Osteocyte (in vitro differentiated cells): ENCODE measurements around the gene TMEM63C. TPM values are rescaled to one million over a fixed set of nuclear protein-coding genes. Genes with fewer than 3 reads are reported as not detected.

ENCODE experiments used
- DNase-seq: peaks from one replicate; pipeline ENCODE4 v3.0.0; 2021; ENCODE audit warnings: mixed read lengths; ENCODE audit not compliant: unreplicated experiment; ENCODE audit errors: extremely low spot score
- H3K27ac Mint-ChIP-seq: one replicate; pipeline ENCODE4 v1.8.0; 2021; ENCODE audit warnings: mild to moderate bottlenecking, mixed read lengths; ENCODE audit not compliant: unreplicated experiment
- H3K27me3 Mint-ChIP-seq: one replicate; pipeline ENCODE4 v1.8.0; 2021; ENCODE audit warnings: mixed read lengths; ENCODE audit not compliant: unreplicated experiment
- H3K36me3 Mint-ChIP-seq: one replicate; pipeline ENCODE4 v1.8.0; 2021; ENCODE audit warnings: mixed read lengths; ENCODE audit not compliant: unreplicated experiment
- H3K4me1 Mint-ChIP-seq: one replicate; pipeline ENCODE4 v1.8.0; 2021; ENCODE audit warnings: mixed read lengths; ENCODE audit not compliant: unreplicated experiment
- H3K4me3 Mint-ChIP-seq: one replicate; pipeline ENCODE4 v1.8.0; 2021; ENCODE audit warnings: mild to moderate bottlenecking, moderate library complexity, mixed read lengths; ENCODE audit not compliant: unreplicated experiment
- H3K9me3 Mint-ChIP-seq: one replicate; pipeline ENCODE4 v1.8.0; 2021; ENCODE audit warnings: mixed read lengths; ENCODE audit not compliant: unreplicated experiment
- total RNA-seq: library from RNA; stranded (reverse); gene quantifications from 2 replicates; pipeline ENCODE4 v1.2.1, GENCODE V29; 2021
- TF ChIP-seq, protein P1 (sequence below): fragments of 200-600 bp; sonication (generic); IDR thresholded peaks from 2 replicates; pipeline ENCODE4 v1.5.0; 2021; ENCODE audit warnings: antibody characterized with exemption, mild to moderate bottlenecking, moderate library complexity

The TMEM63C gene
- total RNA-seq, 1 donor from 2014 or later: 0.11 TPM

DNA sequence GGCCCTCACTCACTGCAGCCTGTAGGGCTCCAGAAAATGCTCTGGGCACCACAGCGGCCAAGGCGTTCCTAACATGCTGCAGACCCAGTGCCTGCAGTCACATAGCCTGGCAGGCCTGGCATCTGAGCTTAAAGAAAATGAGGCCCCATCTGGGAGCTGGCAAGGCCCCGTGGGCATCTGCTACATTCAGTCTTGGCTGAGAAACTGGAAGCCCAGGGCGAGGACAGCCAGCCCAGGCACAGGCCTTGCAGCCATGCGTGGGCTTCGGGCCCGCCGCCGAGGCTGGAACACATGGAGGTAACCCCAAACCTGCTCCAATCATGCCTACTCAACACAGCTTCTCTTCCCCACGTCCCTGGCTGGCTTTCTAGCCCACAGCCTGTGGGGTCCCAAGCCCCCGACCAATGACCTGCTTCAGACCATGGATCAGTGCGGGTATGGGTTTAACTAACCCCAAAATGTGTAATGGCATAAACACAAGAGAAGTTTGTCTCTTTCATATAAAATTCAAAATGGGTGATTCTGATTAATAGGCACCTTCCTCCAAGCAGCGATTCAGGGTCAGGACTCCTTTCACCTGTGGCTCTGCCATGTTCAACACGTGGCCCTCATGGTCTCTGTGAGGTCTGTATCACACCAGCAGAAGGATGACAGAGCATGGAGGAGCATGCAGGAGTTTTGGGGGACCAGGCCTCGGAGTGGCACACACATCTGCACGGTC is 83.0 kb downstream of the TMEM63C start:
- TF ChIP-seq, protein P1, sequence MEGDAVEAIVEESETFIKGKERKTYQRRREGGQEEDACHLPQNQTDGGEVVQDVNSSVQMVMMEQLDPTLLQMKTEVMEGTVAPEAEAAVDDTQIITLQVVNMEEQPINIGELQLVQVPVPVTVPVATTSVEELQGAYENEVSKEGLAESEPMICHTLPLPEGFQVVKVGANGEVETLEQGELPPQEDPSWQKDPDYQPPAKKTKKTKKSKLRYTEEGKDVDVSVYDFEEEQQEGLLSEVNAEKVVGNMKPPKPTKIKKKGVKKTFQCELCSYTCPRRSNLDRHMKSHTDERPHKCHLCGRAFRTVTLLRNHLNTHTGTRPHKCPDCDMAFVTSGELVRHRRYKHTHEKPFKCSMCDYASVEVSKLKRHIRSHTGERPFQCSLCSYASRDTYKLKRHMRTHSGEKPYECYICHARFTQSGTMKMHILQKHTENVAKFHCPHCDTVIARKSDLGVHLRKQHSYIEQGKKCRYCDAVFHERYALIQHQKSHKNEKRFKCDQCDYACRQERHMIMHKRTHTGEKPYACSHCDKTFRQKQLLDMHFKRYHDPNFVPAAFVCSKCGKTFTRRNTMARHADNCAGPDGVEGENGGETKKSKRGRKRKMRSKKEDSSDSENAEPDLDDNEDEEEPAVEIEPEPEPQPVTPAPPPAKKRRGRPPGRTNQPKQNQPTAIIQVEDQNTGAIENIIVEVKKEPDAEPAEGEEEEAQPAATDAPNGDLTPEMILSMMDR: no peak
- Mint-ChIP-seq H3K9me3 (peaks cover 3% of the 10 kb centered on the region), H3K36me3 (no peaks in the 10 kb centered on the region), H3K4me1 (no peaks in the 10 kb centered on the region), H3K4me3 (no peak overlapping the region), H3K27ac (no peak overlapping the region), H3K27me3 (peaks cover 34% of the 10 kb centered on the region)
- DNase-seq: no peak

DNA sequence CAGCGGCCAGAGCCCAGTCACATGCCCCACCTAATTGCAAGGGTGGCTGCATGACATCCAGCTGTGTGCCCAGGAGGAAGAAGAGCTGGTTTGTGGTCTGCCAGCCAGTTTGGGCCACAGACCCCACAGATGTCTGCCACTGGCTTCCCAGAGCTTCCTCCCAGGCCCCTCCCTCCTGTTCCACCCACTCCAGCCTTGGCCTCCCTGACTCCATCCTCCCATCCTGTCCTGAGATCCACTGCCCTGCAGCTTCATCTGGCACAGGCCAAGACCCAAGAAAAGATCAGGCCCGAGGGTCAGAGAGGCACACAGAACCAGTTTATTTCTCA is 83.6 kb downstream of the TMEM63C start:
- no peak for DNase-seq
- Mint-ChIP-seq H3K4me1 (no peaks in the 10 kb centered on the region), H3K27me3 (peaks cover 38% of the 10 kb centered on the region), H3K4me3 (no peak overlapping the region), H3K36me3 (no peaks in the 10 kb centered on the region), H3K9me3 (peaks cover 3% of the 10 kb centered on the region), H3K27ac (no peak overlapping the region)
- TF ChIP-seq, protein P1: no peak

DNA sequence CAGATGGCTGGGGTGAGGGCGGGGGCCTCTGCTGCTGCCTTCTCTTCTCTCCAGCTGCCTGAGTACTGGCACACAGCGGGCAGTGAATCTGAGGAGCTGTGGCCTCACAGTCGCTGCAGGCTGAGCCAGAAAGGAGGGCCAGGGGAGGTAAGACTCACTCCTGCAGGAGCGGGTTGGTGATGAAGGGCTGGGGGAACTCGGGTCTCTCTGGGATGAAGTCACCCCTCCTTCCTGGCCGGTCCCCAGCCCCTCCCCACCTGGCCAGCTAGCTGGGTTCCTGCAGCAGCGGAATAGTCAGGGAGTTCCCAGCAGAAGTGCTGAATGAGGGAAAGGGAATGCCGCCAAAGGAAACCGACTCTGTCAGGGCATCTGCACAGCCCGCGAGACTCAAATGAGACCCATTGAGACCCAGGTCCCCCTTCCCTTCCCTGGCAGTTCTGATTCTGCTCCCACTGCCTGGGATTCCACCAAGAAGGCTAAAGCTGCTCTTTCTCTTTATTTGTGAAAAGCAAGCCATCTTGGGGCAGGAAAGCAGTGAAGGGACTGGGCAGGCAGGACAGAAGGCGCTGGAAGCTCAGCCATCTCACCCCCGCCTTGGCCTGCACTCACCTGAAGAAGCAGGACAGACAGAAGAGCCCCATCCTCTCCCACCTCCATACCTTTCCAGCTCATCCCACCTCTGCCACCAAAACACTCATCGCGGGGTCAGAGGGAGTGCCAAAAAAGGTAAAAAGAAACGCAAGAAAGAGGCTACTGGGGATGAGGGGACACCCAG is 84.2 kb downstream of the TMEM63C start:
- peaks cover 3% of the 10 kb centered on the region for H3K9me3 Mint-ChIP-seq
- peaks cover 41% of the 10 kb centered on the region for H3K27me3 Mint-ChIP-seq
- TF ChIP-seq, protein P1: no peak
- no peaks in the 10 kb centered on the region for H3K36me3 Mint-ChIP-seq
- H3K4me3 Mint-ChIP-seq: no peak overlapping the region
- no peak overlapping the region for H3K27ac Mint-ChIP-seq
- no peak for DNase-seq
- H3K4me1 Mint-ChIP-seq: no peaks in the 10 kb centered on the region

DNA sequence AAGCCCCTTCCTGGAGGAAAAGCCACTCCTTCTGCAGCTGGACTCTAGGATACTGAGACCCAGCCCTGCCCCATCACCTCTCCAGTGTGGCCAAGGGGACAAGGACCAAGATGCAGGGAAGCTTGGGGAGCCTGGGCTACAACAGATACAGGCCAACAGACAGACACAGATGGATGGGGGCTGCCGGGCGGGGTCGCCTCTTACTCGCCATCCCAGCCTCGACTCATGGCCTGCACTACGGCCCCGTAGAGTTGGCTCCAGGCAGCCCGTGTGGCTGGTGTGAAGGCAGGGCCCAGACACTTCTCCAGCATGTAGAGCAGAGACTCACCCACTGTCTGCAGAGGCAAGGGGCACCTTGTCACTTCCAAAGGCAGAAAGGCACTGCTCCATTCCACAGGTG is 84.7 kb downstream of the TMEM63C start:
- Mint-ChIP-seq H3K9me3 (peaks cover 3% of the 10 kb centered on the region), H3K4me3 (no peak overlapping the region), H3K27ac (no peak overlapping the region), H3K27me3 (peaks cover 41% of the 10 kb centered on the region), H3K36me3 (no peaks in the 10 kb centered on the region), H3K4me1 (no peaks in the 10 kb centered on the region)
- TF ChIP-seq, protein P1: no peak
- DNase-seq: no peak

DNA sequence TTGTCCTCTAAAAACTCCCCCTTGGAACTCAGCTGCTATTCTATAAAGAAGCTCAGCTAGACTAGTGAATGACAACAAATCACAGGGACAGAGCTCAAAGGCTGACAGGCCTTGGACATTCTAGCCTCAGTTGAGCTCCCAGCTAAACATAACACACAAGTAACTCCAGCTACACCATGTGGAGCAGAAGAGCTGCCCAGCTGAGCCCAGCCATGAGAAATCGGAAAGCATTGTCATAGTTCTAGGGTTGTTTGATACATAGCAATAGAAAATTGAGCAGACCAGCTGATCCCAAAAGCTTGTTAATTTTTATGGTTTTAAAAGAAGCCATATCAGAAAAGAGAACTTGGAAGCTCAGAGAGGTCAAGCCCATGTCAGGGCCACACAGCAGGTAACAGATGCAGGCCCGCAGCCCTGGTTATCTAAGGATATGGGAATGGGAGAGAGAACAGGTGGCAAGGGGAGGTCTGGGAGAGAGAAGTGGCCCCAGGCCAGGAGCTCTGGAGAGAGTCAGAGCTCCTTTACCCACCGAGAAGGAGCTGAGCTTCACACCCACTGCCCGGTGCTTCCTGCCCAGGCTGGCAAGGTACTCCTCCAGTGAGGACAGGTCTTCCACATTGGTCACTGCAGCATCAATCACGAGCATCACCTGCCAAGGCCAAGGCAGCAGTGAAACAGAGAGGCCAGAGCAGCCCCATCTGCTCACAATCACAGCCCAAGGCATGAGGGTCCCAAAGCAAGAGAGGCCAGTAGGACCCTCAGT is 86.5 kb downstream of the TMEM63C start:
- H3K4me1 Mint-ChIP-seq: no peaks in the 10 kb centered on the region
- peaks cover 3% of the 10 kb centered on the region for H3K9me3 Mint-ChIP-seq
- H3K36me3 Mint-ChIP-seq: no peaks in the 10 kb centered on the region
- peaks cover 48% of the 10 kb centered on the region for H3K27me3 Mint-ChIP-seq
- no peak overlapping the region for H3K4me3 Mint-ChIP-seq
- H3K27ac Mint-ChIP-seq: no peak overlapping the region
- no peak for DNase-seq
- TF ChIP-seq, protein P1: no peak
